GM12891 (cell line): ENCODE measurements around the gene FHIT.

Source experiments
- PAX5 ChIP-seq: IDR thresholded peaks from 2 replicates; pipeline ENCODE4 v1.6.1; 2011; ENCODE audit warnings: low read length, moderate library complexity, mild to moderate bottlenecking; ENCODE audit not compliant: insufficient read depth, severe bottlenecking
- POLR2A ChIP-seq: IDR thresholded peaks from 2 replicates; pipeline ENCODE4 v1.6.1; 2011; ENCODE audit warnings: low read depth, low read length, control low read depth
- POLR2AphosphoS5 ChIP-seq: IDR thresholded peaks from 2 replicates; pipeline ENCODE4 v1.6.1; 2011; ENCODE audit warnings: low read depth, low read length, control low read depth
- SPI1 ChIP-seq: IDR thresholded peaks from 2 replicates; pipeline ENCODE4 v1.6.1; 2011; ENCODE audit warnings: low read depth, low read length, control low read depth
- TAF1 ChIP-seq: IDR thresholded peaks from 2 replicates; pipeline ENCODE4 v1.6.1; 2011; ENCODE audit warnings: low read depth, low read length, control low read depth

DNA sequence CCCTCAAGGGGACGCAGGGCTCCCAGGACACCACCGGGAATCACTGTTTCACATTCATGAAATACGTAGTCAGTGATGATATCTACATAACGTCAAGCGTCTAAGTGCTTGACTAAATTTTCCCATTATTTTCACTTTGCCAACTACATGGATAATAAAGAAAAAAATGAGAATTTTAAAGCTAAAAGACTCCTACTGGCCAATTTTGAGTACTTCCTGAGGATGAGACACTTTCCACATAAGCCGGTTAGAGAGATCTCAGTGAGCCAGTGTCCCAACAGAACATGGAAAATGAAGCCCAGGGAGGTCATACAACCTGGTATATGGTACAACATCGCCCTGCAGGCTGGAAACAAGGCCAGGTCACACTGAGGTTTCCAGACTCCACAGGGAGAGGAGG is 928.1 kb downstream of the FHIT start:
- TF ChIP-seq POLR2AphosphoS5 (no peak), POLR2A (no peak), PAX5 (no peak), TAF1 (no peak), SPI1 (no peak)
